ENCODE results near the gene FADS3. TPM values are rescaled to one million over a fixed set of nuclear protein-coding genes. Genes with fewer than 3 reads are reported as not detected.
"Not testable (repeated sequence)": the region's sequence is repeated elsewhere in the genome, so short reads cannot be mapped to it uniquely, and the experiment has no call there.

The FADS3 gene
- total RNA-seq, 1 donor from 2014 or later, result 113 TPM

DNA sequence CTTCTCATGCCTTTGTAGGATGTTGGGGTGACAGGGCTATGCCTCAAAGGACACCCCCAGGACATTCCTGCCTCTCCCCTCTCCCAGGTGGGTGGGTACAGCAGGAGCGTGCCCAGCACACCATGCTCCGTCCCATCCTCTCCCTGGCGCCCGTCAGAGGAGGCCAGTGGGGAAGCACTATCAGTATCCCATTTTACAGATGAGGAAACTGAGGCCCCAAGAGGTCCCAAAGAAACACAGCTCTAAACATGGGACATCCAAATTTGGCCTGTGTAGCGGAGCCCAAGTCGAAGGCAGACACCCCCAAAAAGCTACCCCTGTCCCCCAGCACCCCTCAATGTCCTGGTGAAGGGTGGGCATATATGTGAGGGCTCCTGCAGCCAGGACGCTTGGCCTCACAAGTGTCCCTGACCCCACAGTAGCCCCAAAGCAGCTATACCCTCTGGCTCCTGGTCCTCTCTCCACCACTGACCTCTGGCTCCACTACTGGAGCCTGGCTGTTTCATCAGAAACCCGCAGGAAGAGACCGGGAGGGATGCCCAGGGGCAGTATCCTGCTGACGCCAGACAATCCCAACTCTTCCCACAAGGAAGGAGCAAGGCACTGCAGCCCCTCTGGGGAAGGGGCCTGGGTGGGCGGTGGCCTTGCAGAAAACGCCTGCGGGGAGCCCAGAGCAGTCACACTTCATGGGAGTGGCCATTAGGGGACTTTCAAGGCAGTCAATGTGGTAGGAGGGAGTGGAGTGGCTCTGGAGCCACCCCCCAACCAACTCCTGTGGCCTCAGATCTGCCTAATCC lies 5.4 kb downstream of the FADS3 start:
- ATAC-seq (no peak), DNase-seq (ENCODE audit: missing footprints) (no peak)
- intact Hi-C loops (cut with DNase I), result no loop called here

DNA sequence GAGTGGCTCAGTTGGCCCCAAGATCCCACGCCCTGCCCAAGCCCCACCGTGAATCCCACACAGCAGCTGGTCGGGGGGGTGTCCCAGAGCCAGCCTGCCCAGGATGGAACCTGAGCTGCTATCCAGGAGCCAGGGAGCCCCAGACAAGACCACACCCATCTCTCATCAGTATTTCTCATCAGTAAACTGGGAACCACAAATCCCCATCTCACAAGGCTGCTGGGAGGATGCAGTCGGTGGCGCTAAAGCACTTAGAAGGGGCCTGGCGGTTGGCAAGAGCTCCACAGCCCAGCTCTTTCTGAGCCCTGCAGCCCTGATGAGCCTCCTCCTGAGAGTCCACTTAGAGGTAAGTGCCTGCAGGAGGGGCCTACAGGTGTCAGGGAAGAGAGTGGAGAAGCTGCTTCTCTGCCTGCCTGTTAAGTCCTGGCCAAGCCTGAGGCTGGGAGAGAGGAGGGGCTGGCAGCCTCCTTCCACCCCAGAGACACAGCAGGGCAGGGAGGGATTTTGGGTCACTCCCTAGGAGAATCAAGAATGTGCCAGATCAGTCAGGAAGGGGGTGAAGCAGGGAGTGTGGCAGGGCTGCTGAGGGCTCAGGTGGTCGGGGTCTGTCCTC lies 6.1 kb downstream of the FADS3 start:
- ATAC-seq (no peak), DNase-seq (ENCODE audit: missing footprints) (no peak)
- intact Hi-C loops (cut with DNase I), result no loop called here

DNA sequence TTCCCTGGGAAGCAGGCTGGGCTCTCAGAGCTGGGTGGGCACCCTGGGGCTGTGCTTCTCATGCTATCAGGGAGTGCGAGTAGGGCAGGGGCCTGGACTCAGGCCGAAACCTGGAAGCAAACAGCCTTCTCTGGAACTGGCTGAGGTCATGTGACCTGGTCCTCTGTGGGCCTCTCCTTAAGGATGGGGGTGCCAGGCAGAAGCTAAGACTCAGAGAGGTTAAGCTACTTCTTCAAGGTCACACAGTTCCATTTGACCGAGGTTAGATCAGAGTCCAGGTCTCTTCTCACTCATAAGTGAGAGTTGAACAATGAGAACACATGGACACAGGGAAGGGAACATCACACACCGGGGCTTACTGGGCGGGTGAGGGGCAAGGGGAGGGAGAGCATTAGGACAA lies 7.4 kb downstream of the FADS3 start:
- intact Hi-C loops (cut with DNase I), result no loop called here
- DNase-seq (ENCODE audit: missing footprints), result no peak
- ATAC-seq, result no peak

DNA sequence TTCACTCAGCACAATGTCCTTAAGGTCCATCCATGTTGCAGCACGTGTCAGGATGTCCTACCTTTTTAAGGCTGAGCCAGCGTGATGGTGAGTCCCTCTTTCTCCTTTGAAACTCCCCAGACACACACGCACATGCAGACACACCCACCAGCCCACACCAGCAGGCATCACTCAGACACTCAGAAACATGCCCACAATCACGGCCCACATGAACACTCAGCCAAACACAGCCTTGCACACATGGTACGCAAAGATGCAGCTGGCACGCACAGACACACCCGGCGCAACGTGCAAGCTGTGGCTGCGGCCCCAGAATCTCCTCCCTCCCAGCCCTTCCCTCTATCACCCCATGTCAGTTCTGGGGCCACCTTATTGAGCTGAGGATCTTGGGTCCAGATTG lies 8.0 kb downstream of the FADS3 start:
- no peak for ATAC-seq
- intact Hi-C loops (cut with DNase I), result no loop called here
- DNase-seq (ENCODE audit: missing footprints), result no peak

DNA sequence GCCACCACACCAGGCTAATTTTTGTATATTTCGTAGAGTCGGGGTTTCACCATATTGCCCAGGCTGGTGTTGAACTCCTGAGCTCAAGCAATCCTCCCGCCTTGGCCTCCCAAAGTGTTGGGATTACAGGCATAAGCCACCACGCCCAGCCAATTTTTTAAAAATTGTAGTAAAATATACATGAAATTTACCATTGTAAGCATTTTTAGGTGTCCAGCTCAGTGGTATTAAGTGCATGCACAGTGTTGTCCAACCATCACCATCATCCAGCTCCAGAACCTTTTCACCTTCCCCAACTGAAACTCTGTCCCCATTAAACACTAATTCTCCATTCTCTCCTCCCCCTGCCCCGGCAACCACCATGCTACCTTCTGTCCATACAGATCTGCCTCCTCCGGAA lies 8.5 kb downstream of the FADS3 start:
- no peak for DNase-seq (ENCODE audit: missing footprints)
- ATAC-seq, result no peak
- intact Hi-C loops (cut with DNase I), result no loop called here

DNA sequence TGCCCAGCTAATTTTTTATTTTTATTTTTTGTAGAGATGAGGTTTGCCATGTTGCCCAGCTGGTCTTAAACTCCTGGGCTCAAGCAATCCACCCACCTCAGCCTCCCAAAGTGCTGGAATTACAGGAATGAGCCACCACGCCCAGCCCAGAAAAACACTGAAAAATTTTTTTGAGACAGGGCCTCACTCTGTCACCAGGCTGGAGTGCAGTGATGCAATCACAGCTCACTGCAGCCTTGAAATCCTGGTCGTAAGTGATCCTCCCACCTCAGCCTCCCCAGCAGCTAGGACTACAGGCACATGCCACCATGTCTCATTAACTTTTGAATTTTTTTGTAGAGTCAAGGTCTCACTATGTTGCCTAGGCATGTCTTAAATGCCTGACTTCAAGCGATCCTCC lies 9.1 kb downstream of the FADS3 start:
- intact Hi-C loops (cut with DNase I); DNase-seq (ENCODE audit: missing footprints); ATAC-seq: not testable (repeated sequence)

DNA sequence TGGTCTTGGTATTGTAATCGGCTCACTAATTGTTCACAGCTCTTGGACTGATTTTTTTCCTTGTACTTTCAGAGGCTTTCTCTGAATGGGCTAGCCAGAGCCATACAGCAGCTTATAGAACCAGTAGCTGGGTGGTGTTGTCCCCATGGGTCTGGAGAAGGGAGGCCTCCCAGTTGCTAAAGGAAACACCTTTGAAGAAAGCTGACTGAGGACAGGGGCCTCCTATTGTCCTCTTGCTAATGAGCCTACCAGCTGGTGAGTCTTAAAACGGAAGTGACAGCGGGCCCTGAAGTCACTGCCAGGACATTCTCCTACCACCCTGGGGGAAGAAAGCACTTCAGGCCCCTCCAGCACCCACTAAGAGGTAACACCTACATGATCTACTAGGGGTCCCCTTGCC lies 9.9 kb downstream of the FADS3 start:
- peak; percentile 23 for ATAC-seq
- DNase-seq (ENCODE audit: missing footprints), result no peak

DNA sequence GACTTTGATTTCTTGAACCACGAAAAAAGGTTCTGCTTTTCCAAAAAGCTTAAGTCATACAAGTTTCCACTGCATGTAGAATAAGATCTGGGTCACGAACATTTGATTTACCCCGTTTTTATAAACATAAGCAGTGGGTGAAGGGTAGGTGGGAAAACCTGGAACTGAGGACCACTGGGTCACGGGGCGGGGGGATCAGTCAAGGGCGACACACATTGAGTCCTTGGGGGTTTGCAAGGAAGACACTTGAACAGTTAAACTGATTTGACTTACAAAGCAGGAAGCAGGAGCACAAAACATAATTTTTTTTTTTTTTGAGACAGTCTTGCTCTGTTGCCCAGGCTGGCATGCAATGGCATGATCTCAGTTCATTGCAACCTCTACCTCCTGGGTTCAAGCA lies 10.9 kb downstream of the FADS3 start:
- ATAC-seq (no peak), DNase-seq (ENCODE audit: missing footprints) (no peak)
- intact Hi-C loops (cut with DNase I), result no loop called here

More for the DNA sequence above, 9.9 kb downstream of the FADS3 start:
- intact Hi-C loops (cut with DNase I), result no loop called here

DNA sequence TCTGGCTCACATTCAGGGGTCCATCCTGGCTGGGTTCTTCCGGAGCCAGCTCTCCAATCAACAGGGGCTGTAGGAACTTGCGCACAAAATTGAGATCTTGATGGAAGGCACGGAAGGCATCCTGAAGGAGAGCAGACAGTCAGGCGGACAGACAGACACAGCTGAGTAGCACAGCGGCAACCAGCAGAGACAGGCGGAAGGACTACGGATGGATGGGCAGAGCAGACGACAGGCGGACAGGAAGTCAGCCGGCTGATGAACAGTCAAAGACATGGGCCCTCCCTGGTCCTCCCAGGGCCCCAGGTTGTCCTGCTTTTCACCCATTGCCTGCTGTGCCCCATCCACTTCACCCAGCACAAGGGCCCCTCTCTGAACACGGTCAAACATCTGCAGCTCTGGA lies 11.3 kb downstream of the FADS3 start:
- ATAC-seq (no peak), DNase-seq (ENCODE audit: missing footprints) (no peak)
- intact Hi-C loops (cut with DNase I), result no loop called here

DNA sequence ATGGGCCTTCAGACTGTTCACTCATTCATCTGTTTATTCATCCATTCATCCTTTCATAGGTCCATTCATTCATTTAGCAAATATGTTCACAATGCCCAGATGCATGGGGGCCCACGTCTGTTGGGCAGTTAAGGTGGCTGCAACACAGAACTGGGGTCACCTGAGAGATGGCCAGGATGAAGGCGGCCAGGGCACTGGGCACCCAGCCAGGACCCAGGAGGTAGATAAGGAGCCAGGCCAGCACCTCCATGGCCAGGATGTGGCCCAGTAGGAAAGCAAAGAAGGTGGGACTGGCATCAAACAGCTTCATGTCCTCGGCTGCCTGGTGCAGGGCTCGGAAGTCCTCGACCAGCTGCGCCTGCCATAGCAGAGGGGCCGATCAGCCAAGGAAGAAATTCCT lies 12.2 kb downstream of the FADS3 start:
- intact Hi-C loops (cut with DNase I), result no loop called here
- ATAC-seq, result no peak
- DNase-seq (ENCODE audit: missing footprints), result peak; percentile 72

DNA sequence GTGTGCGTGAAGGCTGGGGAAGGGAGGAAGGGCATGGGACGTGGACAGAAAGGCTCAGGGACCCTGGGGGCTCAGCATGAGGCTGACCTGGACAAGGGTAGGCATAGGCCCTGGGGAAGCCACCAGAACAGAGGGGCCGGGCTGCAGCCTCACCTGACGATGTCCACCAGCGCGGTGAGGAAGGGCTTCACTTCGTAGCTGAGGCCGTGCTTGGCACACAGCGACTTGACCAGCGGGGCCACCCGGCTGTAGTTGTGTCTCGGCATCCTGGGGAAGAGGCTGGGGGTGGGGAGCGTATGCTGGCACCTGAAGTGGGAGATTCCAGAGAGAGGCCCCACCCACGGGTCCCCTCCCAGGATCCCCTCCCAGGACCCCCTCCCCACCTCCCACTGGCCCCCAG lies 15.6 kb downstream of the FADS3 start:
- intact Hi-C loops (cut with DNase I), result loop anchor here (2.0 kb wide), 1 partner anchor 13 kb away; no protein-coding TSS in a partner anchor
- ATAC-seq, result no peak
- DNase-seq (ENCODE audit: missing footprints), result no peak

DNA sequence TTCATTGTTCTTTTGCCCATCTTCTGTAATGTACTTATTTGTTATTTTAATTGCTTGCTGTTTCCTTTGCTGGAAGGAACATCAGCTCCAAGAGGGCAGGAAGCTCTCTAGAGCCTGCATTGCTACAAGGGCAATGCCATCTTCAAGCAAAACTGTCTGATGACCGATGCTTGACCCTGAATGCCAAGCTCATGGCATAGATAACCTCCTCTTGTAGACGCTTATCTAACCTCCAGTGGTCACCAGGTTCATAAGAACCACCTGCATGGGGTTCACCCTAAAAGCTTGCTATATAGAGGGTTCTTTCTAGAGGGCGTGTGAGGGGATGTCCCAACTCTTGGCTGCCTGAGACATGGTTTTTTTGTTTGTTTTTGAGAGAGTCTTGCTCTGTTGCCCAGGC lies 16.5 kb downstream of the FADS3 start:
- intact Hi-C loops (cut with DNase I), result loop anchor here (2.0 kb wide), 1 partner anchor 14 kb away; no protein-coding TSS in a partner anchor
- ATAC-seq, result no peak
- no peak for DNase-seq (ENCODE audit: missing footprints)

DNA sequence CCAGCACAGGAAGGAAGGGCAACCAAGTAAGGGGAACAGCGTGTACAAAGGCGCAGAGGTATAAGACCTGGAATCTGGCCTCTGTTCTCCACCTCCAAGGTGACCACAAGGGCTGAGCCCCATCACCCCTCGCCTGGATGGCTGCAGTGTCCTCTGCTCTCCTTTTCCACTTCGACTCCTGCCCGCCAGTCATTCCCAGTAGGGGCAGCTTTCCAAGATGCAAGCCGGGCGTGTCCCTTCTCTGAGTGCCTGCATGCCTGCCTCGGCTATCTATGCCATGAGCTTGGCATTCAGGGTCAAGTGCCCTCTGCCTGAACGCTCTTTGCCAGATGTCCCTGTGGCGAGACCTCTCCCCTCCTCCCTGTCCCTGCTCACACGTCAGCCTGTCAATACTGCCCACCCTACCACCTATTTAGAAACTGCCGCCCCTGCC lies 17.0 kb downstream of the FADS3 start:
- DNase-seq (ENCODE audit: missing footprints) (peak; percentile 81), ATAC-seq (peak; percentile 66)
- intact Hi-C loops (cut with DNase I), result loop anchor here (2.0 kb wide), 1 partner anchor 14 kb away; no protein-coding TSS in a partner anchor

DNA sequence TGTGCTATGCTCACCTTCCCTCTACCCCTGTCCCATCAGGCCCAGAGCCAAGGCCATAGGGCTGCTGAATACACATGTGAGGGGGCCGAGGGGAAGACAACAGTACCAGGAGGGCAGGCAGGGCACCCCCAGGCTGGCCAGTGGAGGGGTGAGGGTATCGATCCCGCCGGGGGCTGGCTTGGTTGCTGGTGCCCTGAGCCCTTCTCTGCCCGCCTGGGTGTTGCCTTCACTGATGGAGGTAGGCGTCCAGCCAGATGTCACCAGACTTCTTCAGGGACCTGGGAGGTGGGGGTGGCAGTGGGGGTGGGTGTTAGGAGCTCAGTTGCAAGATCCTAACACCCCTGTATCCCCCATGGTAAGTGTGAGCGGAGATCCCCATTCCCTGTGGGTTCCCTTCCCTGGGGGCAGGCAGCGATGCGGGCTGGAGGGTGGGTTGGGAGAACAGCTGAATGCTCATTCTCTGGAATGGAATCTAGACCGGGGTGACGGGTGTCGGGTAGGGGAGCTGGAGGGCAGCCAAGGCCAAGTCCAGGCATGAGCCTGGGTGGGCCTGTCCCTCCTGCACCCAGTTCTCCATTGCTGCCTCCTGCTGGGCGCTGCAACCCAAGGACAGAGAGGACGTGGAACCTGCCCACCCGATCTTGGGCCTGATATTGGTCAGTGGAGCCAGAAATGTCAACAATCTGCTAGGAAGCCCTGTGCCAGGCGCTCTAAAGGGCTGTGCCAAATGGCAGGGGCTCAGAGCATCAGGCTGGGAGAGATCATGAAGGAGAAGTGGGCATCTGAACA lies 17.6 kb downstream of the FADS3 start:
- no peak for DNase-seq (ENCODE audit: missing footprints)
- intact Hi-C loops (cut with DNase I), result loop anchor here (2.0 kb wide), 1 partner anchor 15 kb away; no protein-coding TSS in a partner anchor
- ATAC-seq, result peak; percentile 26

DNA sequence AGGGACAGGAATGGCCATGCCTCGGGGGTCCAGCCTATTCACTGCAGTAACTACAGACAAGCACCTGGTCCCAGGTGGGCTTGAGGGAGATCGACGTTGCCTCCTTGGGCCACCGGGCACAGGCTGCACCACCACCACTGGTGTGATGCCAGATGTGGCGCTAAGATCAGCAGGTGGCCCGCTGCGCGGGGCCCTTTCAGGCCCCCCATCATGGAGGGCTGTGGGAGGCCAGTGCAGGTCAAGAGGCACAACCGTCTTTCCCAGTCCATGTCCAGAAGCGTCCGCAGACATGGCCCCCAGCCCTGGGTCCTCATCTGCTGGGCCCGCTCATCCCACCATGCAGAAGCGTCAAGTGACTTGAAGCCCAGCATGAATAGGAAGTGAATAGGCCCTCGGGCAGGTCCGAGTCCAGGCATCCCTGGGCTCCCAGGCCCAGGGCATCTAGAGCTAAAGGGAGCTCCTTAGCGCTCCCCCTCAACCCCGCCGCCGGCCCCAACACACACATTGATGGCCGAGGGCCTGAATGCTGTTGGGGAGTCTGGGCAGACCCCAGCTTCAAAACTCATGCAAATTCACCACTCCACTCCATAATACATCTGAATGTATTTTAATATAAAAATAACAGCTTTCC lies 18.3 kb downstream of the FADS3 start:
- intact Hi-C loops (cut with DNase I), result no loop called here
- DNase-seq (ENCODE audit: missing footprints) (no peak), ATAC-seq (no peak)

DNA sequence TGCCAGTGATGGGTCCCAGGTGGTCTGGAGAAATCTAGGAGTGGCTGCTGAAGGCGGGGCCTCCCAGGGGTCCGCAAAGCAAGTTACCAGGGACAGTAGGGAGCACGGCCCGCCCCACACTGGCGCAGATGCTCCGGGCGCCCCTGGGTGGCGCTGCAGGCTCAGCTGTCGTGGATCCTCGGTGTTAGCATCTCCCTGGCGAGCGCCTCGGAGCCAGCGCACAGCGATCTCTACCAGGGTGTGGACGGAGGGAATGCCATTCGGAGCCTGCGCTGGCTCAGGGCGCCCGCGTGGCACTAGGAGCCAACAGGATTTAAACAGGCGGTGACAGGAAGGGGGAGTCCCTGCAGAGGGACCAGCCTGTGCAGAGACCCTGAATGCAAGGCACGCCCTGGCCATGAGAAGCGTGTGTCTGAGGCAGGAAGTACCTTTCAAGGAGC lies 20.2 kb downstream of the FADS3 start:
- intact Hi-C loops (cut with DNase I), result loop anchor here (1.0 to 2.0 kb wide), 3 partner anchors 28 to 76 kb away; no protein-coding TSS in a partner anchor
- DNase-seq (ENCODE audit: missing footprints) (peak; percentile 91), ATAC-seq (peak; percentile 86)

DNA sequence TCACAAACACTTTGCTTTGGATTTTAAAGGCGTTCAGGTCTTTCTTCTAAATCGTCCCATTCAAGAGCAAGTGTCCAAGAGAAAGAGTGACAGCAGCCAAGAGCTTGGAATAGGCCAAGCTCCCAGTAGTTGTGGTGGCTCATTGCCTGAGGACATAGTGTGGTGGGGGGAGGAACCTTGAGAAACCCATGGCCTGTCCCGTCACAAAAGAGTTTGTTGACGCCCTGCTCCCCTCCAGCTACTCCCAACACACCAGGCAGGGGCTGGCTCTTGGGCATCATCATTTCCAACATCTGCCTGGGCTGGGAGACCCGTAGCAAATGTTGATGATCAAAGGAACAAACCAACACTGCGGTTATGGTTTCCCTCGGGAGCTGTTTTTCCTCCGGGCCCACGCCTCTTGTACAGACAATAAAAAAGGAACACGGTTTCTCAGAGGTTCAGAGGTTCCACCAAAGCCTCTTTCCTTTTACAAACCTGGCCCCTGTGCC lies 20.8 kb downstream of the FADS3 start:
- ATAC-seq (no peak), DNase-seq (ENCODE audit: missing footprints) (peak; percentile 11)
- intact Hi-C loops (cut with DNase I), result loop anchor here (1.0 to 2.0 kb wide), 3 partner anchors 28 to 77 kb away; no protein-coding TSS in a partner anchor

DNA sequence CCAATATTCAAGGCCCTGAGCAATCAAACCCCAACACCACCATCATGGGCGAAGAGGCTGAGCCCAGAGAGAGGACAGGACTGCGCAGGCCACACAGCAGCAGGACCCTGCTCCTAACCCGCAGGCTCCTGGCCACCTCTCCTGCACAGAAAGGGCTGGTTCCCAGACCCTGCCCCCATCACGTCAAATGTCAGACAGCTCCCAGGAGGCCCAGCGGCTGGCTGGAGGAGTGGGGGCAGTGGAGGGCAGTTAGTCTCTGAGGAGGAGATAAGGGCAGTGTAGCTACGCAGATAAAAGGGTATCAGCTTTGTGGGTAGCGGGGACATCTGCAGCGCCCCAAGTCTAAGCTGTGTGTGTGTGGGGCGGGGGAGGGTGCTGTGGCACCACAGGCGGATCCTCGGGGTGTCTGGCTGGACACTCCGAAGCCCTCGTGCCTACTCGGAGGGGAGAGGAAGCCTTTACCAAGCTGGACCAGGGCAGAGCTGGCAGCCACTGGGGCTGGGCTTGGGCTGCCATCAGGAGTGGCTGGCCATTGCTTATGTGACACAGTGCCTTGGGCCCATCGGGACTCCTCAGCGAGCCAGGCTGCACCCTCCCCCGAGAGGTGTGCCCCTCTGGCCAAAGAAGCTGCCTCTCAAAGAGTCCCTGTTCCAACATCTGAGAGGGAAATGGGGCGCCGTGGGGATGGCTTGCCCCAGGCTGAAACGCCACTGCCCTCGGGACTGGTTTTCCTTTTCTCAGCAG lies 21.5 kb downstream of the FADS3 start:
- intact Hi-C loops (cut with DNase I), result loop anchor here (2.0 kb wide), 2 partner anchors 29 to 73 kb away; no protein-coding TSS in a partner anchor
- ATAC-seq (no peak), DNase-seq (ENCODE audit: missing footprints) (peak; percentile 64)
